Renal cortex interstitium (tissue), 11 donors: ENCODE measurements around the gene TNS2. TPM values are rescaled to one million over a fixed set of nuclear protein-coding genes. Genes with fewer than 3 reads are reported as not detected.

ENCODE experiments used
- DNase-seq, 11 donors: peaks; one replicate each; pipeline ENCODE4 v3.0.0-alpha.2; 2013; ENCODE audit warnings: low read depth in 9 of 11, low spot score in 4 of 11; ENCODE audit errors: extremely low read depth in 1 of 11
- polyA plus RNA-seq, 3 donors: library from polyadenylated mRNA; unstranded; fragments of 120-200 nt; gene quantifications; one replicate each; pipeline ENCODE4 v1.2.1, GENCODE V29; 2013; ENCODE audit not compliant: insufficient read length in 3 of 3

The TNS2 gene
- polyA plus RNA-seq, 3 donors, result 94.1 to 144 (median 111) TPM

- no peak for DNase-seq
These were observed 14.1 kb downstream of the TNS2 start for GRCh38 chr12:53063708-53064612.

DNA sequence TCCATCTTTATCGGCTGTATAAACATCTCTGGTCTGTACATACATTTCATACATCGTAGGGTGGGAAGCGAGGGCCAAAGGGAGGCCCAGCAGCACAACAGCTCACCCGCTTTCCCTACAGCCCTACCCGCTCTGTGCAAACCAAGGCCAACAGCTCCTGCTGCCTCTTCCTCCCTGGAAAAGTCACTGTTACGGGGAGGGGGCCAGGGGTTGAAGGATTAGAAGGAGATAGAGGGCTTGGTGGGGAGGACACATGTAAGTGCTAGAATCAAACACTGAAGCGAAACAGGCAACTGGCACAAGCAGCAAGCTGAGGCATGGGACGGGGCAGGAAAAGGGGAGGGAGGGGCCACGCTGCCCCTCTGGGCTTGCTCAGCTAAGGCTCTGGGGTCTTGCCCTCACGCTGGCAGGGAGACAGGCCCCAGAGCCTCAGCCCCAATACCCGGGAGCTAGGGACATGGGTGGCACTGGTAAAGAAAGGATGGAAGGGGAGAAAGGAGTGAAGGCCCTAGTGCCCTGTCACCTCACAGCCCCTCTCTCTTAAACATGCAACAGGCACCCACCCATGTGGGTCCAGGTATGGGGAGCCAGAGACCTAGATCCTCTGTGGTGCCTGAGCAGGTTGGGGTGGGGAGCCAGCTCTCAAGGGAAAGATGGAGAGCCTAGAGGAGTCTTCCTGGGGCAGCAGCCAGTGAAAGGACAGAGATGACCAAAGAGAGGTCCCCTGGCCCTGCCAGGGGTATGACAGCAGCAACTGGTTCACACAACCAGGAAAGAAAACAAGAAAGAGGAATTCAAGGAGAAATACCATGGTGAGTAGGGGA, 15.0 kb downstream of the TNS2 start:
- no peak for DNase-seq

DNA sequence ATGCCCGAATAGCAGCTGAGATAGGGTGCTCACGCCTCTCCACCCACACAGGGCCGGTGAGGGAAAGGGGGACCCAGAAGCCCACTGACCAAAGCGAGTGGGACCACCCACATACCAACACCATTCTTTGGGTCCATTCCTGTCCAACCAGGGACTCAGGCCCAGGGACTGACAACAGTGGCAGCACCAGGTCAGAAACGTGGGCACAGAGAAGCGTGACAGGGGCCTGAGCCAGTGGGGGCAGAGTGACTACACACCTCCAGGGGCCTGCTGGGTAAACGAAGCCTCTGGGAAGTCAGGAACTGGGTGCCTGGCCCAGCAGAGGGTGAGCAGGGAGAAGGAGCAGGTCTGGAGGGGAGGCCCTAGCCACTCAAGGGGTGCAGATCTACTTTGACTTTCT, 15.6 kb downstream of the TNS2 start:
- DNase-seq, result no peak

GRCh38 chr12:53065975-53066931, 16.4 kb downstream of the TNS2 start:
- peak in 3 of 11 donors; percentile 62 to 73 (median 64) for DNase-seq

GRCh38 chr12:53067074-53067992, 17.5 kb downstream of the TNS2 start:
- no peak for DNase-seq

DNA sequence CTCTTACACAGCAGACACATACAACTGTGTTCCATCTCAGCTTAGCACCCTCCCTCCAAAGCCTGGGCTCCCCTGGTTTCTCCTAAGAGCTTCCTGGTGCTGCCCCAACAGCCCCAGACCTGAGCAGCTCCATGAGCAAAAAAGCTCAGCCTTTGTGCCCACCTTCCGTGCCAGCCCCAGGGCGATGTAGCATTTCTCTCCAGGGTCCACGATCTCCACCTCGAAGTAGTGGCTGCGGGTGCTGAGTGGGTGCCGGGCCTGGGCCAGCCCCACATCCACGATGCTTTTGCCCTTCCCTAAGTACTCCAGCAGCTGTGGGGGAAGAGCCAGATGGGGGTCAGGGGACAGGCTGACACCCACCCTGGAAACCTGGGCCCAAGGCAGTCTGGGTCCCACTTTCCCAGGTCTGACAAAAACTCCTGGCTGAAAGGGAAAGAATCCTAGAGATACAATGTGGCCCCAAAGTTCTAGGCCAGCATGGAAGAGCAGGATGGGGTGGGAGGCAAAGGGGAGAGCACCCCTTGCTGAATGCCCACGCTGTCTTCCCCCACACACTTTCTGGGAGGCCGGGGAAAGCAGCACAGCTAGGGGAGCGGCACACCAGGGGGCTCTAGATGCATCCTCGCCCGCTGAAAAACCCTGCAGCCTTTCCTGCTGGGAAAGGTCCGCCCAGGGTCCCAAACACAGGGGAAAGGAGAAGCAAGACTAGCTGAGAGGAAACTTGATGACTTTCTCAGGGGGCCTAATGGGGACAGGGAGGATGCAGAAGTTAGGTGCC, 18.3 kb downstream of the TNS2 start:
- DNase-seq, result no peak

- no peak for DNase-seq
These were observed 19.1 kb downstream of the TNS2 start for GRCh38 chr12:53068811-53069585.

DNA sequence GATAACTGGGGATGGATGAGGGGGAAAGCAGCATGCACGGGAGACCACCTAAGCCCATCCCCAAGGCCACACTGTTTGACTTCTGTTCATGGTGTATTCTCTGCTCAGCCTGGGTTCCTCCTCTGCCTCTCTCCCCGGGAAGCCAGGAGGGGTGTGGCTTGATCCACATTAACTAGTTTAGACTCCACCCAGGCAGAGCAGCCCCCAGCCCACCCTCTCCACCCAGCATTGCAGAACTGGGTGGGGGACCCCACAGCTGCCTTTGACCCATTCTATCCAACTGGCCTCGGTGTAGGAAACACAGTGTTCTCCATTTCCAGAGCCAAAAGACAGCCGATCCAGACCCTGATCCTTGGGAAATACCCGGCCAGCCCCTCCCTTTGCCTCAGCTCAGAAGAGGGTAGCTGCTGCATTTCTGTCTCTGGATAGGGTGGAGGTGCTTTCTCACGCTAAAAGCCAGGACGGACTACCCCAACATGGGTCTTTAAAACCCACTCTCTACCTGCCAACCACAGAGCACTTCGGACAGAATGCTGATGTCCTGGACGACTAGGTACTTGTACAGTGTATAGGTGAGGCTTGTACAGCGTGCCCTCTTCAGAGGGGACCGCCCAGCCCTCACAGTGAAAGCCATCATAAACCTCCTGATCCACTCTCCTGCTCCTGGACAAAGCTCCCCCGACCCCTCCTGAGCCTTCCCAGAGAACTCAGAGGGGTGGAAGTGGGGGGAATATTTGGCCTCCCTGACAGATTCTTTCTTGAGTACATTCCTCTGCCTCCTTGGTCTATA, 20.0 kb downstream of the TNS2 start:
- no peak for DNase-seq

DNA sequence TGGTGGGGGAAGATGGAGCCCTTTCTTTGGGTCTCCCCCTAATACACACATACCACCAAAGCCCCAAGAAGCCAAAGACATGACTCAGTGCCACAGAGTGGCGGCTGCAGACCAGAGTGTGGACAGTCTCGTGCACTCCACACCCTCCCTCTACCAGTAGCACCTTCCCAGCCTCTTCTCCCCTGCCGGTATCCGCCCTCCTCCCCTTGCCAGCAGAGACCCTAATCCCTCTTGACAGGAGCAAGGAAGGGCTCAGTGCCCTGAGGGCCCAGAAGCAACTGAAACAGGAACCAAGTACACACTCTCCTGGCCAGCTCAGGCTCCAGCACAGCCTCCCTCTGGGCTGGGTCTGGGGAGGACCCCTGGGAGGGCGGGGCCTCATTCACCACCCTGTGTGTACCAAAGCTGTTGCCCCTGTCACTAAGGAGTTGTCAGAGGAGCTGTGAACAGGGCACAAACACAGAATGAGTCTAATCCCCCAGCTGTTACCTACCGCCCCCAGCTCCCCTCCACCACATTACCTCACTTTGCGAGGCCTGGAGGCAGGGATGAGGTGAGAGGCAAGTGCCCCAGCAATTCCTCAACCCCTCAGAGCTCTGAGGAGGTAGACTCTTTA, 21.1 kb downstream of the TNS2 start:
- DNase-seq, result no peak

DNA sequence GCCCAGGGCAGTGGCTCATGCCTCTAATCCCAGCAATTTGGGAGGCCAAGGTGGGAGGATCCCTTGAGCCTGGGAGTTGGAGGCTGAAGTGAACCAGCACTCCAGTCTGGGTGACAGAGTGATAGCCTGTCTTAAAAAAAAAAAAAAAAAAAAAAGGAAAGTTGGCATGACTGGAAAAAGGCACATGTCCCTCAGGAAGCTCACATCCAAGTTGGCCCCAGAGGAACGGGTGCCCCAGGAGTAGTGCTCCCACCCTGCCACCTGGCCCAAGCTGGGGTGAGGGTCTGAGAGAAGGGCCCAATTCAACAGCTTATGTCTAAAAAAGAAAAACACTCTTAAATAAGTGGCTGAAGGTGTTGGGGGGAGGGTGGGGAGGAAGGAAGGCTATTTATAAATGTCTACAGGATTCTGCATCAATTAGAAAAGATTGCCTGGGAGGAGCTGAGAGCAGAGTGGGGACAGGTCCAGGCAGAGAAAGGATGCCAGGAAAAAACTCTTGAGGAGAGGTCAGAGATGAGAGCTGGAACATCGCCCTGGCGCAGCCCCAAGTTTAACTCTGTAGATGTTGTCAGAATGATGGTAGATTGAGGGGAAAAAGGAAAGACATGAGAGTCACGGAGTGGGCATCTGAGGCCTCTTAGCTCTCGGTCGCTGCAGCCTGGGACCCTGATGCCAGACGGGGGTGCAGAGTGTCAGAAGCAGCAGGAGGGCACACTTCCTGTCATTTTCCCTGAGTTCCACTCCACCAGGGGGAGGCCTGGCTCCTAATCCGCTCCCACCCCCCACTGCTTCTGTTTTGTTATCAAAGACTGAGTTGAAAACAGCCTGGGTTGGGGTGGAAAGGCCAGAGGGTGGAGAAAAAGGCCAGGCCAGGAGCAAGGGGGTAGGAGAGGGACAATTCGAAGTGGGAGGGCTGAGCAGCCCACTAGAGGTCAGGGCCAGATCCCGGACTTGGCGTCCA, 22.0 kb downstream of the TNS2 start:
- DNase-seq, result no peak

GRCh38 chr12:53073881-53074280, 24.0 kb downstream of the TNS2 start:
- no peak for DNase-seq

DNA sequence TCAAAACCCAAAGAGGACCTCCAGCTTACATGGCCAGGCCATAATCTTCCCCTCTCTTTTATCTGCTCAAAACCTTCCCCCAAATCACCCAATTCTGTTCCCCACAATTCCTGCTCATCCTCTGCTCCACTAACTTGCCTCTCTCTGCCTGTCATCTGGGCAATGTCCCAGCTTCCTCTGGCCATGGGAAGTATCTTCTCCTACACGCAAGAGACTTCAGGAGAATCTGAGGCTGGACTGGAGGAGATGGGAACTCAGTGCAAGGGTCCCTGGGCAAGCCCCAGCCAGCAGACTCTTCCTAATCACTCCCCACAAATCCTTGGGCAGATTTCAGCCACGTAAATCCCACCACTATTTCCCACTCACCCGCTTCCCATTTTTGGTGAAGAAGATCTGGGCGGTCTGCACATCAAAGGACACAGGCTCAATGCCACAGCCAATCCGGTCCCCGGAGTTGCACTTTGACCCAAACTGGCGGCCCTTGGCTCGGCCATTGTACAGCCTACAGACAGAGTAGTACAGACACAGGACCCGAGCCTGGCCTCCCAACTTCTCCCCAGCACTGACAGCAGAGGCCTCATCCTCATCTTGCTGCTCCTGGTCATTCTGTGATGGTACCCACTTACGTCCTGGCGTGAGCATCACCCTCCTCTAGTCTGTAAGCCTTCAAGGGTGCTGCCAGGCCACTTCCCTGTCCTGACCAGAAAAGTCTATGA, 24.6 kb downstream of the TNS2 start:
- DNase-seq, result no peak

DNA sequence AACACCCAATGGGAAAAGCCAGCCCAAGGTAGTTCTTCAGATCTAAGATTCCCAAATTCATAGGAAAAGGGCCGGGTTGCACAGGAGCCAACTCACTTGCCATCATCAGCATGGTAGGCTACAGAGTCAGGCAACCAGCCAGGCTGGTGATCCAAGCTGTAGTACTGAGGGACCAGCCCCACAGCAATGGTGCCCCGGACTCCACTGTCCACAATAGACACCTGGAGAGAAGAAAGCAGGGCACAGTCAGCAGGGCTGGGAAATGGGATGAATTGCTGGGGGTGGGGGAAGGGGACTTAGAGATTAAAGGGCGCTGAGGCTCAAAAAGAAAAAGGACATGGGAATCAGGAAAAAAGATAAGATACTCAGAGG, 25.1 kb downstream of the TNS2 start:
- DNase-seq, result no peak

DNA sequence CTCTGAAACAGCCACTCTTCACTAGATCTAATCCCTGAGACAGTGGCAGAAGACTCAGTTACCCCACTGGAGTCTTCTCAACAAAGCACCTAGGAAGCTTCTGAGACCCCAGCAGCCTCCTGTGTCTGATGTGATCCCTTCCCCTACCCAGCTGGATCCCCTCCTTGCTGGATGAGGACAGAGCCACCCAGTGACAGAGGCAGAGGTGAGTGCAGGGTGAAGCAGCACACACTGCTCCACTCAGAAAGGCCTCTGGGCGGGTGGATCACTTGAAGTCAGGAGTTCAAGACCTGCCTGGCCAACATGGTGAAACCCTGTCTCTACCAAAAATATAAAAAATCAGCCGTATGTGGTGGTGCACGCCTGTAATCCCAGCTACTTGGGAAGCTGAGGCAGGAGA, 26.6 kb downstream of the TNS2 start:
- no peak for DNase-seq
